Left lung (tissue), 10 donors: ENCODE data around the gene P2RY6. TPM values are rescaled to one million over a fixed set of nuclear protein-coding genes. Genes with fewer than 3 reads are reported as not detected.

Source experiments
- ATAC-seq: fragments of 200-7000 bp; cut with Tn5 transposase; one replicate; pipeline ENCODE4 v1.9.1; 2020; ENCODE audit warnings: moderate library complexity
- DNase-seq, 4 donors: peaks; one replicate each; pipeline ENCODE4 v3.0.0-alpha.2; 2013 to 2020
- H3K27ac ChIP-seq, 2 donors: fragments of 200-600 bp; sonication (generic) in 1 of 2; one replicate each; pipeline versions ENCODE4 v1.5.0 to v1.8.0; 2020 to 2021
- H3K27me3 ChIP-seq, 2 donors: fragments of 200-600 bp; sonication (generic) in 1 of 2; one replicate each; pipeline versions ENCODE4 v1.5.0 to v1.8.0; 2020 to 2021
- H3K36me3 ChIP-seq, 2 donors: fragments of 200-600 bp; sonication (generic) in 1 of 2; one replicate each; pipeline versions ENCODE4 v1.5.0 to v1.8.0; 2020 to 2021
- H3K4me1 ChIP-seq, 2 donors: fragments of 200-600 bp; one replicate each; pipeline ENCODE4 v1.8.0; 2021
- H3K4me3 ChIP-seq, 2 donors: fragments of 200-600 bp; sonication (generic) in 1 of 2; one replicate each; pipeline versions ENCODE4 v1.5.0 to v1.8.0; 2020 to 2021; ENCODE audit warnings: mild to moderate bottlenecking in 1 of 2
- H3K9me3 ChIP-seq, 2 donors: fragments of 200-600 bp; sonication (generic) in 1 of 2; one replicate each; pipeline versions ENCODE4 v1.5.0 to v1.8.0; 2020 to 2021
- CTCF ChIP-seq, 2 donors: fragments of 200-600 bp; sonication (generic) in 1 of 2; IDR thresholded peaks; one replicate each; pipeline versions ENCODE4 v1.5.0 to v1.8.0; 2021; ENCODE audit warnings: antibody characterized with exemption in 2 of 2
- intact Hi-C, 2 donors: fragments of 100-400 bp; cut with DNase I; formaldehyde crosslinking; loops; one replicate each; pipeline versions ENCODE4 v1.11.2 to v1.14.2; 2022
- polyA plus RNA-seq, 6 donors: library from polyadenylated mRNA; unstranded; fragments of 120-200 nt; gene quantifications; one replicate each; pipeline ENCODE4 v1.2.1, GENCODE V29; 2013; ENCODE audit not compliant: insufficient read length in 6 of 6
- total RNA-seq, 2 donors: library from RNA; stranded (reverse); fragmentation: NEBNext Ultra II Directional; extraction: Animal tissue kit (Norgen Biotek cat#: 25700); gene quantifications; one replicate each; pipeline ENCODE4 v1.2.1, GENCODE V29; 2021
- donor health status: DM: no; HTN: yes; CAD: no.
- donor health status: DM: no; HTN: no; CAD: no.

Gene P2RY6
- total and polyA plus RNA-seq, 8 donors = 0.87 to 4.8 (median 1.9) TPM

- intact Hi-C loops = no loop called here
- no peaks in the 10 kb centered on the region for H3K36me3 ChIP-seq
- no peak overlapping the region for H3K27ac ChIP-seq
- no peaks in the 10 kb centered on the region for H3K9me3 ChIP-seq
- DNase-seq (peak in 1 of 4 donors; percentile 13), ATAC-seq (no peak)
- TF ChIP-seq CTCF (IDR thresholded peaks at IDR 0.05) = no peak
- H3K4me3 ChIP-seq = no peak overlapping the region
- peaks cover 0 to 37% of the 10 kb centered on the region in 2 donors for H3K27me3 ChIP-seq
- H3K4me1 ChIP-seq = peaks cover 12 to 39% of the 10 kb centered on the region in 2 donors
Observed at GRCh38 chr11:73266646-73267020, 5.5 kb upstream of the P2RY6 start.

DNA sequence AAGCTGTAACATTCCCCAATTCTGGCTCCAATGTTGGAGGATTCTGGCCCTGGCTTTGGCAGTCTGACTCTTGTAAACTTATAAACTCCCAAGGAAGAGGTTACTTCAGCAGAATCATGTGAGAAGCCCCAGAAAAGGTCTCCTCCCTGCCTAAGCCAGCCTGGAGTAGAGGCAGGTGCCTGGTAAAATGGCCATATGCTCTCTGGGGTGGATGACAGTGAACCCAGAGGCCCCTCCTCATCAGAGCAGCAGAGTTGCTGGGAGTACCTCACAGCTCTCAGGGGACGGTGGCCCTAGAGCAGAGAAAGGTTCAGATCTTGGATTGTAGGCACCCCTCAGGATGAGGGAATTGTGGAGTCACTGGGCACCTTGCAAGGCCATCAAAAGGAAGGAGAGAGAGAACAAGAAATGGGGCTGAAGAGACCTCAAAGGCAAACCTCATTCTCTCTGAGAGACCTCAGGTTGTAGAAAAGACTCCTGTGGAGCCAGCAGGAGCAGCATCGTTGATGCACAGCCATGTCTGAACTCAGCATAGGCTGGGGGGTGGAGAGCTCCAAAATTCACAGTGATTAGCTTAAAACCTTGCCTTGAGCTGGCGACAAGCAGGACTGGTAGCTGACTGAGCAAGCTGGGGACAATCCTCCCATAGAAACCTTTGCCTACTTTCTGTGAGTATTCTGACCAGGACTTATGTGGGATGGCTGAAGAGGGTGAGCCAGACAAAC lies 4.9 kb upstream of the P2RY6 start:
- no peak for ATAC-seq
- H3K4me1 ChIP-seq = peaks cover 12 to 45% of the 10 kb centered on the region in 2 donors
- no peaks in the 10 kb centered on the region for H3K9me3 ChIP-seq

DNA sequence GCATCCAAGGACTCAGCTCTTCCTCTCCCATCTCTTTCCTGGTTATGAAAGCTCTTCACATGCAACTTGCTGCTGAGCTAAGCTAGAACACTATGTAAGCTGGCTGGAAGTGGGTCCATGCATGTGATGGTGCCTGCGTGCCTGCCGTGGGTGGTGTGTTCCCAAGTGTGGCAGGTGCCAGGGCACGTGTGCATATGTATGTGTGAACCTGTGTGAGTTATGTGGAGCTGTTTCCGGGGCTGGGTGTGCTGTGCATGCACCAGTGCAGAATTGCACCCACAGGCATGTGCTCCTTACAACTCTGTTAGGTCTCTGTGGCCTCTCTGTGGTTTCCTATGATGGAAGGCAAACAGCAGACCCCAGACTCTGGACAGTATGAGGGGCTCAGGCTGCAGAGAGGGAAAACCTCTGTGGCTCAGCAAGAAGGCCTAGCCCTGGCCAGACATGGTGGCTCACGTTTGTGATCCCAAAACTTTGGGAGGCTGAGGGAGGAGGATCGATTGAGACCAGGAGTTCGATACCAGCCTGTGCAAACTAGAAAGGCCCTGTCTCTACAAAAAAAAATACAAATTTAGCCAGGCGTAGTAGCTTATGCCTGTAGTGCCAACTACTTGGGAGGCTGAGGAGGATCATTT lies 4.1 kb upstream of the P2RY6 start:
- DNase-seq (no peak), ATAC-seq (no peak)
- H3K36me3 ChIP-seq = no peaks in the 10 kb centered on the region
- H3K4me3 ChIP-seq = no peak overlapping the region
- H3K27me3 ChIP-seq = peaks cover 0 to 36% of the 10 kb centered on the region in 2 donors
- H3K27ac ChIP-seq = no peak overlapping the region
- intact Hi-C loops = no loop called here
- TF ChIP-seq CTCF (IDR thresholded peaks at IDR 0.05) = no peak
- no peaks in the 10 kb centered on the region for H3K9me3 ChIP-seq
- peaks cover 12 to 53% of the 10 kb centered on the region in 2 donors for H3K4me1 ChIP-seq

More for the DNA sequence above, 4.9 kb upstream of the P2RY6 start:
- no peaks in the 10 kb centered on the region for H3K36me3 ChIP-seq
- no peak overlapping the region for H3K4me3 ChIP-seq
- TF ChIP-seq CTCF (IDR thresholded peaks at IDR 0.05) = no peak
- intact Hi-C loops = no loop called here
- DNase-seq = no peak
- H3K27me3 ChIP-seq = peaks cover 0 to 37% of the 10 kb centered on the region in 2 donors
- no peak overlapping the region for H3K27ac ChIP-seq

- no peaks in the 10 kb centered on the region for H3K36me3 ChIP-seq
- no peak overlapping the region for H3K27ac ChIP-seq
- DNase-seq (no peak), ATAC-seq (no peak)
- H3K27me3 ChIP-seq = peaks cover 0 to 29% of the 10 kb centered on the region in 2 donors
- no peaks in the 10 kb centered on the region for H3K9me3 ChIP-seq
- peaks cover 12 to 58% of the 10 kb centered on the region in 2 donors for H3K4me1 ChIP-seq
- TF ChIP-seq CTCF (IDR thresholded peaks at IDR 0.05) = no peak
- no peak overlapping the region for H3K4me3 ChIP-seq
- intact Hi-C loops = no loop called here
Observed at GRCh38 chr11:73268671-73269271, 3.4 kb upstream of the P2RY6 start.

DNA sequence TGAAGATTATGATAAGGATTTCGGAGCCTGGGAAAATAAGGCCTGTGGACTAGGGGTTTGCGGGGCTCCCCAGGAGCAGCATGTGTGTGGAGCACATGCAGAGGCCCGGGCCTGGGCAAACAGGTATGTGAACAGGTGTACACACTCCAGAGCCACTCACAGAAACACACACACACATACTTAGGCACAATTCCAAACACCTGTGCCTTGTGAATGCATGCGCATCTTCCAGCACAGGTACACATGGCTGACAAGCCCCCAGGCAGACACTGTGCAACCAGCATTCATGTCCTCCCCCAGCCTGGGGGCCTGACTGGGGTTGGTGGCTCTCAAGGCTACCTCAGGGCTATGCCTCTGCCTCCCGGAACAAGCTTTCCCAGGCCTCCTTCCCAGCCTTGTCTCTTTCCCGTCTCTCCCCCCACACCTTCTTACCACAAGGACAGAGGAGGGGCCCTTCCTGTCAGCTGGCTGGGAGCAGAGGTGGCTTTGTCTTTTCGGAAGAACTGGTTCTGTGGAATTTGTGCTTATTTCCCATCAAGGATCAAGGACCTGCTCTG lies 2.6 kb upstream of the P2RY6 start:
- H3K36me3 ChIP-seq = no peaks in the 10 kb centered on the region
- intact Hi-C loops = no loop called here
- ATAC-seq = peak; percentile 54
- peaks cover 12 to 58% of the 10 kb centered on the region in 2 donors for H3K4me1 ChIP-seq
- peak in 1 of 4 donors; percentile 66 for DNase-seq
- no peak for TF ChIP-seq CTCF (IDR thresholded peaks at IDR 0.05)
- peak overlapping the region in 1 of 2 donors; percentile 4 for H3K27ac ChIP-seq
- peaks cover 0 to 21% of the 10 kb centered on the region in 2 donors for H3K27me3 ChIP-seq
- H3K9me3 ChIP-seq = no peaks in the 10 kb centered on the region
- H3K4me3 ChIP-seq = no peak overlapping the region
